Gastrocnemius medialis (tissue), 4 donors: Measurements from ENCODE around the gene ONECUT3. TPM values are rescaled to one million over a fixed set of nuclear protein-coding genes. Genes with fewer than 3 reads are reported as not detected.

ENCODE experiments used
- ATAC-seq, 2 donors: fragments of 150-250 bp; one replicate each; pipeline ENCODE4 v1.9.1; 2016
- DNase-seq, 2 donors: peaks; one replicate each; pipeline ENCODE4 v3.0.0-alpha.2; 2019
- H3K27ac ChIP-seq, 4 donors: fragments of 200-600 bp; sonication (generic); 1 replicate in 1 of 4; 2 replicates in 3 of 4; pipeline ENCODE4 v1.5.1; 2016 to 2018; ENCODE audit warnings: mild to moderate bottlenecking in 2 of 4, moderate library complexity in 1 of 4
- H3K27me3 ChIP-seq, 3 donors: fragments of 200-600 bp; sonication (generic) in 2 of 3; 1 replicate in 1 of 3; 2 replicates in 2 of 3; pipeline versions ENCODE4 v1.5.1 to v1.6.0; 2016 to 2019; ENCODE audit warnings: mild to moderate bottlenecking in 1 of 3, moderate library complexity in 1 of 3
- H3K36me3 ChIP-seq, 2 donors: fragments of 200-600 bp; sonication (generic) in 1 of 2; one replicate each; pipeline ENCODE4 v1.5.1; 2017 to 2018
- H3K4me1 ChIP-seq, 2 donors: fragments of 200-600 bp; sonication (generic) in 1 of 2; one replicate each; pipeline ENCODE4 v1.5.1; 2016 to 2017; ENCODE audit warnings: mild to moderate bottlenecking in 2 of 2
- H3K4me3 ChIP-seq, 4 donors: fragments of 200-600 bp; sonication (generic) in 3 of 4; 1 replicate in 1 of 4; 2 replicates in 3 of 4; pipeline ENCODE4 v1.5.1; 2016 to 2019; ENCODE audit warnings: mild to moderate bottlenecking in 2 of 4
- H3K9me3 ChIP-seq, 3 donors: fragments of 200-600 bp; sonication (generic) in 2 of 3; 1 replicate in 1 of 3; 2 replicates in 2 of 3; pipeline ENCODE4 v1.5.1; 2016 to 2019
- CTCF ChIP-seq, 5 experiments: fragments of 450-650 bp in 3 of 5; fragments of 200-600 bp in 2 of 5; sonication (generic) in 2 of 5; IDR thresholded peaks in 4 of 5; conservative IDR thresholded peaks in 1 of 5; 1 replicate in 4 of 5; 2 replicates in 1 of 5; pipeline ENCODE4 v1.5.1; 2016 to 2019; ENCODE audit warnings: antibody characterized with exemption in 5 of 5, mild to moderate bottlenecking in 3 of 5, moderate library complexity in 3 of 5
- POLR2A ChIP-seq, 2 donors: fragments of 450-650 bp; IDR thresholded peaks; one replicate each; pipeline ENCODE4 v1.6.1; 2017; ENCODE audit warnings: antibody characterized with exemption in 2 of 2, mild to moderate bottlenecking in 2 of 2, moderate library complexity in 2 of 2
- in situ Hi-C, 4 donors: fragments of 200-750 bp; cut with MboI; loops; one replicate each; pipeline versions ENCODE4 v1.15.0 to v1.8.0; 2017; ENCODE audit warnings: low sequenced_read_pairs in 4 of 4
- intact Hi-C: fragments of 100-400 bp; cut with DNase I; formaldehyde crosslinking; loops from one replicate; pipeline ENCODE4 v1.15.1; 2023; ENCODE audit warnings: low total_unique reads
- total RNA-seq, 4 donors: library from RNA; depleted of rRNA; stranded (reverse); fragments of >200 nt; gene quantifications; one replicate each; pipeline versions ENCODE4 v1.1.0 to v1.2.3, GENCODE V29; 2016

Gene ONECUT3
- total RNA-seq, 4 donors from 2014 or later: not detected

- H3K27ac ChIP-seq: no peak overlapping the region
- intact Hi-C loops: no loop called here
- no peaks in the 10 kb centered on the region for H3K36me3 ChIP-seq
- no peak for ATAC-seq
- DNase-seq: no peak
- in situ Hi-C loops: loop anchor here in 1 of 4 donors (25.0 kb wide), 1 partner anchor 213 kb away; no protein-coding TSS in a partner anchor
- TF ChIP-seq CTCF (IDR thresholded peaks at IDR 0.05 in 4 of 5, conservative IDR thresholded peaks at IDR 0.05 in 1 of 5): no peak
- peaks cover 71 to 83% (median 81%) of the 10 kb centered on the region in 3 donors for H3K27me3 ChIP-seq
- peaks cover 4 to 8% of the 10 kb centered on the region in 2 donors for H3K4me1 ChIP-seq
- H3K9me3 ChIP-seq: no peaks in the 10 kb centered on the region
- peak overlapping the region in 1 of 4 donors; percentile 36 for H3K4me3 ChIP-seq
These were observed 2.8 kb upstream of the ONECUT3 start for GRCh38 chr19:1750343-1751021.

- no peak for ATAC-seq
- peaks cover 4 to 8% of the 10 kb centered on the region in 2 donors for H3K4me1 ChIP-seq
- intact Hi-C loops (no loop called here), in situ Hi-C loops (loop anchor here in 1 of 4 donors (25.0 kb wide), 1 partner anchor 214 kb away; no protein-coding TSS in a partner anchor)
- no peaks in the 10 kb centered on the region for H3K9me3 ChIP-seq
- no peaks in the 10 kb centered on the region for H3K36me3 ChIP-seq
- H3K27ac ChIP-seq: no peak overlapping the region
- no peak overlapping the region for H3K4me3 ChIP-seq
- peaks cover 77 to 87% (median 84%) of the 10 kb centered on the region in 3 donors for H3K27me3 ChIP-seq
- TF ChIP-seq POLR2A (IDR thresholded peaks at IDR 0.05): no peak
- no peak for TF ChIP-seq CTCF (IDR thresholded peaks at IDR 0.05 in 4 of 5, conservative IDR thresholded peaks at IDR 0.05 in 1 of 5)
- no peak for DNase-seq
These were observed 1.8 kb upstream of the ONECUT3 start for GRCh38 chr19:1751367-1752008.

- Histone ChIP-seq H3K27me3 (peaks cover 77 to 86% (median 82%) of the 10 kb centered on the region in 3 donors), H3K36me3 (no peaks in the 10 kb centered on the region), H3K27ac (no peak overlapping the region), H3K4me1 (peaks cover 4 to 8% of the 10 kb centered on the region in 2 donors), H3K4me3 (no peak overlapping the region), H3K9me3 (no peaks in the 10 kb centered on the region)
- in situ Hi-C loops (loop anchor here in 1 of 4 donors (25.0 kb wide), 1 partner anchor 215 kb away; no protein-coding TSS in a partner anchor), intact Hi-C loops (no loop called here)
- DNase-seq: no peak
- TF ChIP-seq POLR2A (IDR thresholded peaks at IDR 0.05): no peak
- TF ChIP-seq CTCF (IDR thresholded peaks at IDR 0.05 in 4 of 5, conservative IDR thresholded peaks at IDR 0.05 in 1 of 5): no peak
- no peak for ATAC-seq
These were observed 1.1 kb upstream of the ONECUT3 start for GRCh38 chr19:1752009-1752756.

- DNase-seq (no peak), ATAC-seq (no peak)
- Histone ChIP-seq H3K27me3 (peaks cover 75 to 85% (median 82%) of the 10 kb centered on the region in 3 donors), H3K4me3 (no peak overlapping the region), H3K36me3 (no peaks in the 10 kb centered on the region), H3K4me1 (peaks cover 4 to 5% of the 10 kb centered on the region in 2 donors), H3K9me3 (no peaks in the 10 kb centered on the region), H3K27ac (no peak overlapping the region)
- in situ Hi-C loops: loop anchor here in 1 of 4 donors (25.0 kb wide), 1 partner anchor 217 kb away; no protein-coding TSS in a partner anchor
- TF ChIP-seq POLR2A (IDR thresholded peaks at IDR 0.05) (no peak), CTCF (IDR thresholded peaks at IDR 0.05 in 4 of 5, conservative IDR thresholded peaks at IDR 0.05 in 1 of 5) (no peak)
- intact Hi-C loops: no loop called here
These were observed 821 bp downstream of the ONECUT3 start for GRCh38 chr19:1754018-1754635.
